HepG2 (cell line): Measurements from ENCODE around the gene IRAK3. TPM values are rescaled to one million over a fixed set of nuclear protein-coding genes. Genes with fewer than 3 reads are reported as not detected.

Experiments used
- ATAC-seq: fragments of 200-7000 bp; cut with Tn5 transposase; 3 replicates; pipeline ENCODE4 v1.9.1; 2020; ENCODE audit warnings: mild to moderate bottlenecking, moderate library complexity
- BruUV-seq: library from RNA; stranded (reverse); fragments of 400-500 nt; replicated peaks from 2 replicates; lab custom pipeline; 2021; lab: Mats Ljungman, UMichigan
- CTCF ChIA-PET: fragments of 300-600 bp; formaldehyde crosslinking; extraction: SDS; loops from one replicate; lab custom pipeline; 2021; ENCODE audit warnings: low total read pairs, inconsistent platforms, low intra/inter-chr PET ratio; lab: Yijun Ruan, JAX
- POLR2A ChIA-PET: fragments of 350-600 bp; sonication (Branson Sonifier 250); formaldehyde crosslinking; loops from one replicate; lab custom pipeline; 2020; ENCODE audit warnings: antibody characterized with exemption, inconsistent platforms; lab: Yijun Ruan, JAX
- DNase-seq: peaks from one replicate; pipeline ENCODE4 v3.0.0-alpha.2; 2015; ENCODE audit warnings: low spot score
- FAIRE-seq: peaks from 3 replicates; lab custom pipeline; 2011; peaks lifted over from hg19 to GRCh38; lab: Jason Lieb, UNC
- H2AFZ ChIP-seq: one replicate; pipeline ENCODE4 v1.6.1; 2011; ENCODE audit warnings: low read length, inconsistent platforms
- H3K27ac ChIP-seq: fragments of 300-600 bp; 3 replicates; pipeline ENCODE4 v1.8.0; 2011; ENCODE audit warnings: mixed run types, mild to moderate bottlenecking, mixed read lengths, low read length, inconsistent platforms; ENCODE audit not compliant: insufficient read depth; ENCODE audit errors: extremely low read length
- H3K27me3 ChIP-seq, 2 experiments: fragments of 200-600 bp in 1 of 2; 2 replicates in 1 of 2; 3 replicates in 1 of 2; pipeline versions ENCODE4 v1.6.0 to v1.8.0; 2011; ENCODE audit warnings: low read length in 2 of 2, mild to moderate bottlenecking in 2 of 2, moderate library complexity in 2 of 2, inconsistent platforms in 1 of 2; ENCODE audit not compliant: insufficient read depth in 2 of 2, control insufficient read depth in 1 of 2
- H3K36me3 ChIP-seq, 2 experiments: fragments of 200-600 bp in 1 of 2; replicated peaks in 1 of 2; 2 replicates in 1 of 2; 3 replicates in 1 of 2; pipeline versions ENCODE4 v1.5.1 to v1.8.0; 2011; ENCODE audit warnings: low read length in 2 of 2, inconsistent platforms in 1 of 2; ENCODE audit not compliant: insufficient read depth in 2 of 2, control insufficient read depth in 1 of 2
- H3K4me1 ChIP-seq: 2 replicates; pipeline ENCODE4 v1.5.1; 2012; ENCODE audit warnings: low read length, inconsistent platforms; ENCODE audit not compliant: insufficient read depth
- H3K4me2 ChIP-seq: 2 replicates; pipeline ENCODE4 v1.6.0; 2011; ENCODE audit warnings: low read depth, low read length, inconsistent platforms
- H3K4me3 ChIP-seq, 3 experiments: fragments of 200-600 bp in 1 of 3; sonication (generic), shearing (Covaris generic) in 1 of 3; replicated peaks in 1 of 3; 2 replicates each; pipeline ENCODE4 v1.5.1; 2011 to 2016; ENCODE audit warnings: low read length in 3 of 3, inconsistent platforms in 2 of 3, low read depth in 2 of 3, mild to moderate bottlenecking in 2 of 3, control low read depth in 1 of 3, mixed read lengths in 1 of 3; ENCODE audit not compliant: insufficient read depth in 1 of 3
- H3K79me2 ChIP-seq: one replicate; pipeline ENCODE4 v1.6.1; 2011; ENCODE audit warnings: low read length, inconsistent platforms; ENCODE audit not compliant: insufficient read depth
- H3K9ac ChIP-seq: 2 replicates; pipeline ENCODE4 v1.6.0; 2011; ENCODE audit warnings: mild to moderate bottlenecking, low read depth, low read length, inconsistent platforms; ENCODE audit not compliant: insufficient read depth
- H3K9me3 ChIP-seq: 2 replicates; pipeline ENCODE4 v1.5.1; 2012; ENCODE audit warnings: mild to moderate bottlenecking, low read length
- H4K20me1 ChIP-seq: 2 replicates; pipeline ENCODE4 v1.6.0; 2011; ENCODE audit warnings: inconsistent platforms, mild to moderate bottlenecking, low read length, moderate library complexity; ENCODE audit not compliant: insufficient read depth
- CBFB ChIP-seq: sonication (generic); formaldehyde crosslinking; IDR thresholded peaks from 2 replicates; pipeline ENCODE4 v1.4.0; 2020; ENCODE audit warnings: missing genetic modification reagents
- CTCF ChIP-seq: sonication (generic); formaldehyde crosslinking; IDR thresholded peaks from 2 replicates; pipeline ENCODE4 v1.5.0; 2020; ENCODE audit warnings: mild to moderate bottlenecking, missing genetic modification reagents, moderate library complexity
- GATAD1 ChIP-seq: IDR thresholded peaks from 2 replicates; pipeline ENCODE4 v1.6.1; 2016; ENCODE audit warnings: missing genetic modification reagents, missing compliant biosample characterization
- GFI1 ChIP-seq: sonication (generic); formaldehyde crosslinking; IDR thresholded peaks from 2 replicates; pipeline ENCODE4 v1.5.0; 2020; ENCODE audit warnings: missing genetic modification reagents, mild to moderate bottlenecking, borderline replicate concordance
- SMC3 ChIP-seq: IDR thresholded peaks from 2 replicates; pipeline ENCODE4 v1.6.1; 2011; ENCODE audit warnings: low read length, improper control_type of control experiment
- SOX5 ChIP-seq: IDR thresholded peaks from 2 replicates; pipeline ENCODE4 v1.6.1; 2016; ENCODE audit warnings: borderline replicate concordance
- TBL1XR1 ChIP-seq: fragments of 150-350 bp; IDR thresholded peaks from 2 replicates; pipeline ENCODE4 v1.6.1; 2014; ENCODE audit warnings: borderline replicate concordance, low read length; ENCODE audit not compliant: partially characterized antibody
- TERF1 ChIP-seq: sonication (generic); formaldehyde crosslinking; IDR thresholded peaks from 2 replicates; pipeline ENCODE4 v1.8.0; 2022; ENCODE audit warnings: mild to moderate bottlenecking, missing genetic modification reagents, moderate library complexity
- ZNF17 ChIP-seq: sonication (generic); formaldehyde crosslinking; IDR thresholded peaks from 2 replicates; pipeline ENCODE4 v1.5.0; 2020; ENCODE audit warnings: mild to moderate bottlenecking, missing genetic modification reagents
- ZNF530 ChIP-seq: sonication (generic); formaldehyde crosslinking; IDR thresholded peaks from 2 replicates; pipeline ENCODE4 v1.5.0; 2020; ENCODE audit warnings: low read depth, mild to moderate bottlenecking, missing genetic modification reagents
- ZNF564 ChIP-seq: sonication (generic); formaldehyde crosslinking; IDR thresholded peaks from 2 replicates; pipeline ENCODE4 v1.8.1; 2023; ENCODE audit warnings: mild to moderate bottlenecking, missing genetic modification reagents
- ZSCAN29 ChIP-seq: sonication (generic); formaldehyde crosslinking; conservative IDR thresholded peaks from 2 replicates; pipeline ENCODE4 v1.4.0; 2020; ENCODE audit warnings: mild to moderate bottlenecking, missing genetic modification reagents
- WGBS: methylation state at CpG from one replicate; pipeline ENCODE4 v1.1.6; 2017; ENCODE audit warnings: low lambda C conversion rate; 5-methylcytosine and 5-hydroxymethylcytosine counted together
- in situ Hi-C: cut with HindIII; loops from 2 replicates; pipeline ENCODE4 v1.10.0; 2017; ENCODE audit warnings: low pct_unique_long_range_greater_than_20kb; ENCODE audit not compliant: extremely low pct_ligation_motif_present
- intact Hi-C: fragments of 100-400 bp; cut with micrococcal nuclease; formaldehyde crosslinking; loops from one replicate; pipeline ENCODE4 v1.10.0; 2022; ENCODE audit not compliant: unreplicated experiment
- polyA plus RNA-seq, 8 experiments: library from polyadenylated mRNA; depleted of rRNA in 3 of 8; stranded (reverse) in 7 of 8; unstranded in 1 of 8; fragments of >200 nt; fragmentation: Illumina TruSeq in 4 of 8; extraction: Trizol in 4 of 8; gene quantifications; 2 replicates each; pipeline versions ENCODE4 v1.2.1 to v1.2.3, GENCODE V29; 2011 to 2016; ENCODE audit warnings: low read depth in 4 of 8, missing spikeins in 1 of 8, mixed read lengths in 1 of 8; ENCODE audit not compliant: insufficient read depth in 1 of 8
- total RNA-seq, 5 experiments: library from RNA; depleted of rRNA; stranded (reverse); fragments of >200 nt; fragmentation: Illumina TruSeq; extraction: Trizol; gene quantifications; 2 replicates each; pipeline ENCODE4 v1.2.3, GENCODE V29; 2016; ENCODE audit warnings: low read depth in 1 of 5
- TF ChIP-seq, protein P1 (sequence below): IDR thresholded peaks from 2 replicates; pipeline ENCODE4 v1.6.1; 2012; ENCODE audit warnings: low read length, improper control_type of control experiment

The IRAK3 gene
- total and polyA plus RNA-seq, 2 of the 13 experiments (the other 11 are each of a cell fraction or from before 2014, with no cell fraction given) = 0.01 TPM; not detected in 1

- Histone ChIP-seq H2AFZ (no peak overlapping the region), H3K9ac (no peak overlapping the region), H3K4me2 (no peak overlapping the region), H4K20me1 (no peaks in the 10 kb centered on the region), H3K79me2 (no peaks in the 10 kb centered on the region), H3K9me3 (no peaks in the 10 kb centered on the region), H3K27me3 (peaks cover 0 to 3% of the 10 kb centered on the region in 2 experiments; a peak in 1 of 5 replicates), H3K4me1 (no peaks in the 10 kb centered on the region), H3K27ac (no peak overlapping the region), H3K4me3 (no peak overlapping the region), H3K36me3 (no peaks in the 10 kb centered on the region)
- no TSS peak for BruUV-seq
- FAIRE-seq (peak; percentile 59), DNase-seq (peak; percentile 27), ATAC-seq (peak; percentile 85)
- 0% methylated on average over 3 of the region's 3 CpGs for WGBS
- in situ Hi-C loops = no loop called here
- CTCF ChIA-PET = interaction anchor here (0.7 to 1.5 kb wide), 2 partner anchors 129 to 130 kb away, joined by 3 to 6 read pairs; no protein-coding TSS in a partner anchor
- intact Hi-C loops = loop anchor here (1.0 kb wide), 1 partner anchor 130 kb away; no protein-coding TSS in a partner anchor
- POLR2A ChIA-PET = no interaction called here
- no peak for TF ChIP-seq GATAD1 (CRISPR knock-in tag)
- TF ChIP-seq ZNF17 (CRISPR knock-in tag) = no peak
- no peak for TF ChIP-seq ZNF530 (CRISPR knock-in tag)
- no peak for TF ChIP-seq SOX5
- no peak for TF ChIP-seq ZSCAN29 (CRISPR knock-in tag)
- TF ChIP-seq CTCF (CRISPR knock-in tag) = peak; percentile 63
- TF ChIP-seq GFI1 (CRISPR knock-in tag) = no peak
- no peak for TF ChIP-seq ZNF564 (CRISPR knock-in tag)
- TF ChIP-seq TBL1XR1 = no peak
- no peak for TF ChIP-seq TERF1 (CRISPR knock-in tag)
- TF ChIP-seq CBFB (CRISPR knock-in tag) = no peak
- TF ChIP-seq, protein P1, sequence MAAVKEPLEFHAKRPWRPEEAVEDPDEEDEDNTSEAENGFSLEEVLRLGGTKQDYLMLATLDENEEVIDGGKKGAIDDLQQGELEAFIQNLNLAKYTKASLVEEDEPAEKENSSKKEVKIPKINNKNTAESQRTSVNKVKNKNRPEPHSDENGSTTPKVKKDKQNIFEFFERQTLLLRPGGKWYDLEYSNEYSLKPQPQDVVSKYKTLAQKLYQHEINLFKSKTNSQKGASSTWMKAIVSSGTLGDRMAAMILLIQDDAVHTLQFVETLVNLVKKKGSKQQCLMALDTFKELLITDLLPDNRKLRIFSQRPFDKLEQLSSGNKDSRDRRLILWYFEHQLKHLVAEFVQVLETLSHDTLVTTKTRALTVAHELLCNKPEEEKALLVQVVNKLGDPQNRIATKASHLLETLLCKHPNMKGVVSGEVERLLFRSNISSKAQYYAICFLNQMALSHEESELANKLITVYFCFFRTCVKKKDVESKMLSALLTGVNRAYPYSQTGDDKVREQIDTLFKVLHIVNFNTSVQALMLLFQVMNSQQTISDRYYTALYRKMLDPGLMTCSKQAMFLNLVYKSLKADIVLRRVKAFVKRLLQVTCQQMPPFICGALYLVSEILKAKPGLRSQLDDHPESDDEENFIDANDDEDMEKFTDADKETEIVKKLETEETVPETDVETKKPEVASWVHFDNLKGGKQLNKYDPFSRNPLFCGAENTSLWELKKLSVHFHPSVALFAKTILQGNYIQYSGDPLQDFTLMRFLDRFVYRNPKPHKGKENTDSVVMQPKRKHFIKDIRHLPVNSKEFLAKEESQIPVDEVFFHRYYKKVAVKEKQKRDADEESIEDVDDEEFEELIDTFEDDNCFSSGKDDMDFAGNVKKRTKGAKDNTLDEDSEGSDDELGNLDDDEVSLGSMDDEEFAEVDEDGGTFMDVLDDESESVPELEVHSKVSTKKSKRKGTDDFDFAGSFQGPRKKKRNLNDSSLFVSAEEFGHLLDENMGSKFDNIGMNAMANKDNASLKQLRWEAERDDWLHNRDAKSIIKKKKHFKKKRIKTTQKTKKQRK = no peak
- TF ChIP-seq SMC3 = peak; percentile 69
Measured at GRCh38 chr12:66279123-66279712, 90.2 kb downstream of the IRAK3 start.
